H1 (cell line): ENCODE data around the gene TBX18. TPM values are rescaled to one million over a fixed set of nuclear protein-coding genes. Genes with fewer than 3 reads are reported as not detected.

Experiments
- CTCF ChIA-PET: fragments of 300-600 bp; sonication (Branson Sonifier 250); formaldehyde crosslinking; loops from one replicate; lab custom pipeline; 2021; ENCODE audit not compliant: partially characterized antibody; lab: Charles Lee
- POLR2A ChIA-PET: fragments of 300-600 bp; sonication (Branson Sonifier 250); formaldehyde crosslinking; loops from one replicate; lab custom pipeline; 2021; ENCODE audit warnings: inconsistent platforms; ENCODE audit not compliant: partially characterized antibody; lab: Charles Lee
- DNase-seq, 2 experiments: peaks; one replicate each; pipeline versions ENCODE4 v3.0.0 to v3.0.0-alpha.2; 2010 to 2022; ENCODE audit warnings: low spot score in 2 of 2, low read depth in 1 of 2, mixed read lengths in 1 of 2
- FAIRE-seq: peaks from 2 replicates; lab custom pipeline; 2011; peaks lifted over from hg19 to GRCh38; lab: Jason Lieb, UNC
- H2AFZ ChIP-seq: 2 replicates; pipeline ENCODE4 v1.8.1; 2012; ENCODE audit warnings: low read length, inconsistent platforms
- H2AK5ac ChIP-seq: 2 replicates; pipeline ENCODE4 v1.6.1; 2013; ENCODE audit warnings: low read depth, low read length
- H2BK120ac ChIP-seq: replicated peaks from 2 replicates; pipeline ENCODE3; 2013; ENCODE audit warnings: low read depth, low read length, inconsistent platforms
- H2BK12ac ChIP-seq: 2 replicates; pipeline ENCODE4 v1.6.1; 2013; ENCODE audit warnings: low read depth, low read length
- H2BK15ac ChIP-seq: 2 replicates; pipeline ENCODE4 v1.6.1; 2013; ENCODE audit warnings: low read length
- H2BK20ac ChIP-seq: 2 replicates; pipeline ENCODE4 v1.6.1; 2013; ENCODE audit warnings: low read length
- H2BK5ac ChIP-seq: 2 replicates; pipeline ENCODE4 v1.6.1; 2013; ENCODE audit warnings: low read depth, low read length
- H3K14ac ChIP-seq: 2 replicates; pipeline ENCODE4 v1.6.1; 2013; ENCODE audit warnings: inconsistent platforms; ENCODE audit not compliant: insufficient read length
- H3K18ac ChIP-seq: 2 replicates; pipeline ENCODE4 v1.6.1; 2013; ENCODE audit warnings: low read length; ENCODE audit errors: extremely low read depth
- H3K23ac ChIP-seq: 2 replicates; pipeline ENCODE4 v1.6.1; 2013; ENCODE audit warnings: inconsistent platforms; ENCODE audit not compliant: insufficient read length
- H3K23me2 ChIP-seq: 2 replicates; pipeline ENCODE4 v1.6.1; 2013; ENCODE audit warnings: low read depth, low read length
- H3K27ac ChIP-seq: 2 replicates; pipeline ENCODE4 v1.6.1; 2011; ENCODE audit warnings: low read depth, low read length, inconsistent platforms
- H3K27me3 ChIP-seq, 4 experiments: replicated peaks in 1 of 4; 1 replicate in 1 of 4; 2 replicates in 3 of 4; pipeline versions ENCODE4 v1.6.1 to v1.8.1; 2011 to 2013; ENCODE audit warnings: low read length in 3 of 4, mild to moderate bottlenecking in 3 of 4, inconsistent platforms in 2 of 4, mixed read lengths in 2 of 4, moderate library complexity in 1 of 4; ENCODE audit not compliant: control insufficient read depth in 3 of 4, insufficient read depth in 3 of 4; ENCODE audit errors: extremely low read depth in 1 of 4
- H3K36me3 ChIP-seq, 4 experiments: 2 replicates each; pipeline versions ENCODE4 v1.6.1 to v1.8.1; 2011 to 2013; ENCODE audit warnings: mild to moderate bottlenecking in 4 of 4, low read length in 3 of 4, moderate library complexity in 2 of 4, control low read depth in 1 of 4, inconsistent platforms in 1 of 4; ENCODE audit not compliant: insufficient read depth in 4 of 4, control insufficient read depth in 2 of 4
- H3K4ac ChIP-seq: replicated peaks from 2 replicates; pipeline ENCODE3; 2013; ENCODE audit warnings: low read length, low read depth, mixed read lengths, inconsistent platforms; ENCODE audit not compliant: insufficient read length
- H3K4me1 ChIP-seq, 4 experiments: replicated peaks in 1 of 4; 1 replicate in 1 of 4; 2 replicates in 3 of 4; pipeline versions ENCODE4 v1.6.1 to v1.8.1; 2011 to 2013; ENCODE audit warnings: low read length in 3 of 4, inconsistent platforms in 2 of 4, mixed read lengths in 1 of 4; ENCODE audit not compliant: insufficient read depth in 4 of 4, control insufficient read depth in 3 of 4
- H3K4me2 ChIP-seq, 2 experiments: 2 replicates each; pipeline versions ENCODE4 v1.6.1 to v1.8.1; 2011 to 2013; ENCODE audit warnings: low read depth in 2 of 2, low read length in 2 of 2, control low read depth in 1 of 2, inconsistent platforms in 1 of 2, mild to moderate bottlenecking in 1 of 2; ENCODE audit not compliant: insufficient read depth in 1 of 2
- H3K4me3 ChIP-seq, 4 experiments: fragments of 200-600, 300-600 bp in 1 of 4; sonication (generic), shearing (Covaris generic), sonication (Bioruptor Twin) in 1 of 4; 2 replicates each; pipeline versions ENCODE4 v1.5.1 to v1.8.1; 2011 to 2016; ENCODE audit warnings: low read length in 4 of 4, low read depth in 3 of 4, control low read depth in 2 of 4, inconsistent platforms in 2 of 4, mild to moderate bottlenecking in 2 of 4, mixed read lengths in 1 of 4, moderate library complexity in 1 of 4; ENCODE audit not compliant: insufficient read depth in 2 of 4; ENCODE audit errors: extremely low read depth in 1 of 4
- H3K56ac ChIP-seq: replicated peaks from 2 replicates; pipeline ENCODE3; 2013; ENCODE audit warnings: low read depth, mild to moderate bottlenecking, mixed read lengths, low read length, inconsistent platforms; ENCODE audit not compliant: insufficient read length
- H3K79me1 ChIP-seq: 2 replicates; pipeline ENCODE4 v1.6.1; 2013; ENCODE audit warnings: low read depth, low read length, control low read depth
- H3K79me2 ChIP-seq, 2 experiments: 2 replicates each; pipeline versions ENCODE4 v1.6.1 to v1.8.1; 2012 to 2013; ENCODE audit warnings: low read length in 2 of 2, mild to moderate bottlenecking in 2 of 2, inconsistent platforms in 1 of 2; ENCODE audit not compliant: insufficient read depth in 2 of 2, control insufficient read depth in 1 of 2
- H3K9ac ChIP-seq, 4 experiments: replicated peaks in 1 of 4; 1 replicate in 1 of 4; 2 replicates in 3 of 4; pipeline versions ENCODE4 v1.6.1 to v1.8.1; 2011 to 2013; ENCODE audit warnings: low read depth in 3 of 4, low read length in 3 of 4, control low read depth in 2 of 4, mild to moderate bottlenecking in 2 of 4, moderate library complexity in 2 of 4, inconsistent platforms in 1 of 4; ENCODE audit errors: extremely low read depth in 1 of 4
- H3K9me3 ChIP-seq, 2 experiments: 2 replicates each; pipeline versions ENCODE4 v1.6.1 to v1.8.1; 2012 to 2013; ENCODE audit warnings: mild to moderate bottlenecking in 2 of 2, moderate library complexity in 2 of 2, control low read depth in 1 of 2, inconsistent platforms in 1 of 2, low read depth in 1 of 2, low read length in 1 of 2, mixed read lengths in 1 of 2; ENCODE audit not compliant: insufficient read depth in 2 of 2
- H4K20me1 ChIP-seq, 2 experiments: replicated peaks in 1 of 2; 2 replicates each; pipeline versions ENCODE3 to v1.8.1; 2011 to 2013; ENCODE audit warnings: inconsistent platforms in 2 of 2, low read length in 2 of 2, mild to moderate bottlenecking in 1 of 2; ENCODE audit not compliant: insufficient read depth in 2 of 2, control insufficient read depth in 1 of 2
- H4K5ac ChIP-seq: 2 replicates; pipeline ENCODE4 v1.6.1; 2013; ENCODE audit warnings: low read length, low read depth, mixed read lengths, inconsistent platforms; ENCODE audit not compliant: insufficient read length
- H4K8ac ChIP-seq: 2 replicates; pipeline ENCODE4 v1.8.0; 2013; ENCODE audit warnings: mild to moderate bottlenecking, moderate library complexity, low read length, inconsistent platforms; ENCODE audit not compliant: insufficient read depth; ENCODE audit errors: extremely low read depth
- H4K91ac ChIP-seq: replicated peaks from 2 replicates; pipeline ENCODE3; 2013; ENCODE audit warnings: low read length, mixed read lengths, inconsistent platforms; ENCODE audit not compliant: insufficient read length
- FOSL1 ChIP-seq: IDR thresholded peaks from 2 replicates; pipeline ENCODE4 v1.6.1; 2011; ENCODE audit warnings: mild to moderate bottlenecking, low read depth, low read length, moderate library complexity; ENCODE audit not compliant: insufficient read depth
- KDM4A ChIP-seq: IDR thresholded peaks from one replicate; pipeline ENCODE4 v1.7.1; 2012; ENCODE audit warnings: low read depth, mild to moderate bottlenecking, moderate library complexity, low read length, inconsistent platforms; ENCODE audit not compliant: severe bottlenecking
- SIRT6 ChIP-seq: IDR thresholded peaks from one replicate; pipeline ENCODE4 v1.7.1; 2012; ENCODE audit warnings: low read length, inconsistent platforms
- SRF ChIP-seq: IDR thresholded peaks from 2 replicates; pipeline ENCODE4 v1.6.1; 2011; ENCODE audit warnings: mild to moderate bottlenecking, low read depth, low read length, moderate library complexity
- WGBS, 2 experiments: shearing (Covaris generic) in 1 of 2; methylation state at CpG; one replicate each; pipeline versions ENCODE4 v1.1.6 to v1.1.7; 2013 to 2015; ENCODE audit warnings: low lambda C conversion rate in 2 of 2, mixed read lengths in 2 of 2, inconsistent platforms in 1 of 2, low coverage in 1 of 2, missing lambda C conversion rate in 1 of 2; ENCODE audit not compliant: insufficient replicate concordance in 2 of 2, insufficient coverage in 1 of 2, insufficient read length in 1 of 2; ENCODE audit errors: extremely low coverage in 1 of 2, missing lambda C conversion rate in 1 of 2; 5-methylcytosine and 5-hydroxymethylcytosine counted together
- polyA plus RNA-seq, 7 experiments: library from polyadenylated mRNA; depleted of rRNA in 3 of 7; stranded (reverse) in 5 of 7; unstranded in 2 of 7; fragments of >200 nt in 5 of 7; fragments of 200-250 nt in 2 of 7; gene quantifications; 1 replicate in 5 of 7; 2 replicates in 1 of 7; 4 replicates in 1 of 7; pipeline versions ENCODE4 v1.2.1 to v1.2.3, GENCODE V29; 2011 to 2013; ENCODE audit warnings: missing spikeins in 2 of 7, mixed read lengths in 2 of 7
- total RNA-seq: library from RNA; stranded (reverse); fragmentation: NEBNext Ultra II Directional; extraction: Animal tissue kit (Norgen Biotek cat#: 25700); gene quantifications from 2 replicates; pipeline ENCODE4 v1.2.1, GENCODE V29; 2021
- TF ChIP-seq, protein P1 (sequence below): IDR thresholded peaks from 2 replicates; pipeline ENCODE4 v1.6.1; 2011; ENCODE audit warnings: low read depth, mild to moderate bottlenecking, low read length; ENCODE audit not compliant: insufficient read depth

TBX18 gene
- total and polyA plus RNA-seq, 2 of the 8 experiments (the other 6 are each of a cell fraction or from before 2014, with no cell fraction given), result 0.02 TPM; not detected in 1

DNA sequence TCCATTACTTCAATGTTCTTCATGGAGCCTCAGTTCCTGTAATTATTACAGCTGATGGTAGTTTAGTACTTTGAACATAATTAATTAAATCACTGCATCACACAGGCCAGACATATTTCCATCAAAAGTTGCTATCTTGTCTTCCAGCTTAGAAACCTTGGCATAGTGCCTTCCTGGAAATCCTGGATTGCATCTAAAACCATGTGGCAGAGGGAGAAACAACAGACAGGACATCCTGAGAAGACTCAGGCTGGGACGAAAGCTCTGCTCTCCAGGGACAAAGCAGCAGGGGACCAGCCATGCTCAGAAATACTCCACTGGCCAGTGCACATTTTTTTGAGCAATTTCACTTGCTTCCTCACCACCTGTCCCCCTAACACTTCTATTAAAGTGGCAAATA is 55.3 kb downstream of the TBX18 start:
- Histone ChIP-seq H3K4me2 (no peak overlapping the region), H2AK5ac (no peak overlapping the region), H3K18ac (no peak overlapping the region), H4K5ac (no peak overlapping the region), H4K20me1 (no peaks in the 10 kb centered on the region), H2BK5ac (no peak overlapping the region), H3K27me3 (no peaks in the 10 kb centered on the region), H3K4me3 (no peak overlapping the region), H3K79me2 (no peaks in the 10 kb centered on the region), H3K36me3 (no peaks in the 10 kb centered on the region), H3K9me3 (no peaks in the 10 kb centered on the region), H2BK12ac (no peak overlapping the region), H4K91ac (no peak overlapping the region), H3K23ac (no peak overlapping the region), H2BK120ac (no peak overlapping the region), H3K56ac (no peak overlapping the region), H2BK20ac (no peak overlapping the region), H3K4me1 (no peaks in the 10 kb centered on the region), H3K27ac (no peak overlapping the region), H3K79me1 (no peaks in the 10 kb centered on the region), H3K14ac (no peak overlapping the region), H2BK15ac (no peak overlapping the region), H3K9ac (no peak overlapping the region), H3K23me2 (no peaks in the 10 kb centered on the region), H3K4ac (no peak overlapping the region), H4K8ac (no peak overlapping the region), H2AFZ (no peak overlapping the region)
- 73% methylated on average over 1 of the region's 1 CpG; no CpG with 5 or more reads in 1 of the 2 experiments for WGBS, 2 experiments
- CTCF ChIA-PET, result interaction anchor here (0.8 to 2.0 kb wide), 2 partner anchors 24 to 287 kb away, joined by 3 to 6 read pairs; no protein-coding TSS in a partner anchor
- FAIRE-seq (no peak), DNase-seq (no peak)
- POLR2A ChIA-PET, result no interaction called here
- no peak for TF ChIP-seq KDM4A
- no peak for TF ChIP-seq SIRT6
- TF ChIP-seq FOSL1, result no peak
- TF ChIP-seq SRF, result no peak
- TF ChIP-seq, protein P1, sequence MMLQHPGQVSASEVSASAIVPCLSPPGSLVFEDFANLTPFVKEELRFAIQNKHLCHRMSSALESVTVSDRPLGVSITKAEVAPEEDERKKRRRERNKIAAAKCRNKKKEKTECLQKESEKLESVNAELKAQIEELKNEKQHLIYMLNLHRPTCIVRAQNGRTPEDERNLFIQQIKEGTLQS, result no peak
